Measurements from ENCODE around the gene ZMIZ1.

DNA sequence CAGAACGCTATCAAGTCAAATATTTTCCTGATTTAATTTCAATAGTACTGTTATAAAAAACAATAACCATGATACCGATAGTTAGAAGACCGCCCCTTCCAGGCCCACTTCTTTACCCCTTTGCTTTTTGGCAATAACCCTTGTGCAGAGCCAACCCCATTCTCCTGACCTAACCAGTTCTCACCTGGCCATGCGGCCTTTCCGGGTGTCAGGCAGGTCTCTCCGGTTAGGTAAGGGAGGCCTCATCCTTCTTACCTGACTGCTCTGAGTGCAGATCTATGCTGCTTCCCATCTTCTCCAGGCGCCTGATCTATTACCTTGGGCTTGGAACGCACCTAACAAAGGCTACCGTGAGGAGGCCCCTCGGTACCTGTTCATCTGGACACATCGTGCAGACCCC, 26.6 kb downstream of the ZMIZ1 start:
- TF ChIP-seq, protein P1, sequence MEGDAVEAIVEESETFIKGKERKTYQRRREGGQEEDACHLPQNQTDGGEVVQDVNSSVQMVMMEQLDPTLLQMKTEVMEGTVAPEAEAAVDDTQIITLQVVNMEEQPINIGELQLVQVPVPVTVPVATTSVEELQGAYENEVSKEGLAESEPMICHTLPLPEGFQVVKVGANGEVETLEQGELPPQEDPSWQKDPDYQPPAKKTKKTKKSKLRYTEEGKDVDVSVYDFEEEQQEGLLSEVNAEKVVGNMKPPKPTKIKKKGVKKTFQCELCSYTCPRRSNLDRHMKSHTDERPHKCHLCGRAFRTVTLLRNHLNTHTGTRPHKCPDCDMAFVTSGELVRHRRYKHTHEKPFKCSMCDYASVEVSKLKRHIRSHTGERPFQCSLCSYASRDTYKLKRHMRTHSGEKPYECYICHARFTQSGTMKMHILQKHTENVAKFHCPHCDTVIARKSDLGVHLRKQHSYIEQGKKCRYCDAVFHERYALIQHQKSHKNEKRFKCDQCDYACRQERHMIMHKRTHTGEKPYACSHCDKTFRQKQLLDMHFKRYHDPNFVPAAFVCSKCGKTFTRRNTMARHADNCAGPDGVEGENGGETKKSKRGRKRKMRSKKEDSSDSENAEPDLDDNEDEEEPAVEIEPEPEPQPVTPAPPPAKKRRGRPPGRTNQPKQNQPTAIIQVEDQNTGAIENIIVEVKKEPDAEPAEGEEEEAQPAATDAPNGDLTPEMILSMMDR (conservative IDR thresholded peaks at IDR 0.05; ENCODE audit: low read depth, low read length), result no peak
- no peak for TF ChIP-seq EZH2 (IDR thresholded peaks at IDR 0.05; ENCODE audit: borderline replicate concordance, low read depth, low read length, poor library complexity, severe bottlenecking)
